Inflammatory macrophage treated with lipopolysaccharide for 4 hours (primary cell): ENCODE data around the gene HIRIP3.

ENCODE experiments used
- DNase-seq: peaks from one replicate; pipeline ENCODE4 v3.0.0-alpha.2; 2020

Gene HIRIP3

GRCh38 chr16:29958756-29959155, 36.7 kb downstream of the HIRIP3 start:
- no peak for DNase-seq

- no peak for DNase-seq
Measured at GRCh38 chr16:29951625-29952365, 43.6 kb downstream of the HIRIP3 start.

- DNase-seq, result no peak
Measured at GRCh38 chr16:29950806-29951461, 44.5 kb downstream of the HIRIP3 start.

- DNase-seq, result no peak
Measured at GRCh38 chr16:29947897-29948296, 47.5 kb downstream of the HIRIP3 start.

- no peak for DNase-seq
Measured at GRCh38 chr16:29943846-29944799, 51.3 kb downstream of the HIRIP3 start.
